HS-27A (cell line): ENCODE data around the gene EFL1.

Source experiments
- DNase-seq: peaks from one replicate; pipeline ENCODE4 v3.0.0-alpha.2; 2012; ENCODE audit warnings: low read depth, missing footprints

Gene EFL1

GRCh38 chr15:82124331-82125263 lies 137.9 kb downstream of the EFL1 start:
- no peak for DNase-seq

GRCh38 chr15:82122746-82123400 lies 139.7 kb downstream of the EFL1 start:
- DNase-seq, result peak; percentile 99

GRCh38 chr15:82118040-82118439 lies 144.5 kb downstream of the EFL1 start:
- DNase-seq, result no peak

GRCh38 chr15:82117296-82117695 lies 145.2 kb downstream of the EFL1 start:
- no peak for DNase-seq

GRCh38 chr15:82114660-82115059 lies 147.9 kb downstream of the EFL1 start:
- DNase-seq, result no peak

- DNase-seq, result no peak
Observed at GRCh38 chr15:82113106-82113715, 149.3 kb downstream of the EFL1 start.

GRCh38 chr15:82111918-82112317 lies 150.6 kb downstream of the EFL1 start:
- no peak for DNase-seq

- DNase-seq, result no peak
Observed at GRCh38 chr15:82110144-82110543, 152.4 kb downstream of the EFL1 start.

- DNase-seq, result no peak
Observed at GRCh38 chr15:82108489-82109078, 153.9 kb downstream of the EFL1 start.

GRCh38 chr15:82106679-82107078 lies 155.9 kb downstream of the EFL1 start:
- DNase-seq, result no peak

- DNase-seq, result peak; percentile 92
Observed at GRCh38 chr15:82105451-82106215, 156.9 kb downstream of the EFL1 start.

- no peak for DNase-seq
Observed at GRCh38 chr15:82103468-82103867, 159.1 kb downstream of the EFL1 start.

- no peak for DNase-seq
Observed at GRCh38 chr15:82100111-82100929, 162.2 kb downstream of the EFL1 start.

GRCh38 chr15:82098674-82099073 lies 163.9 kb downstream of the EFL1 start:
- DNase-seq, result no peak

- no peak for DNase-seq
Observed at GRCh38 chr15:82095803-82096202, 166.7 kb downstream of the EFL1 start.

GRCh38 chr15:82093774-82094211 lies 168.7 kb downstream of the EFL1 start:
- peak; percentile 94 for DNase-seq

- no peak for DNase-seq
Observed at GRCh38 chr15:82093325-82093724, 169.2 kb downstream of the EFL1 start.

- DNase-seq, result no peak
Observed at GRCh38 chr15:82091636-82092140, 170.8 kb downstream of the EFL1 start.

GRCh38 chr15:82086243-82086995 lies 176.1 kb downstream of the EFL1 start:
- no peak for DNase-seq
